Vagina (tissue), 2 donors: ENCODE results near the gene ESYT1. TPM values are rescaled to one million over a fixed set of nuclear protein-coding genes. Genes with fewer than 3 reads are reported as not detected.

Experiments
- DNase-seq, 2 donors: peaks; one replicate each; pipeline ENCODE4 v3.0.0-alpha.2; 2017; ENCODE audit errors: extremely low spot score in 2 of 2
- H3K27ac ChIP-seq: fragments of 200-600 bp; sonication (generic); one replicate; pipeline ENCODE4 v1.5.1; 2019
- H3K27me3 ChIP-seq: fragments of 200-600 bp; sonication (generic); one replicate; pipeline ENCODE4 v1.5.1; 2019
- H3K36me3 ChIP-seq, 2 donors: fragments of 200-600 bp; sonication (generic); one replicate each; pipeline ENCODE4 v1.5.1; 2017 to 2019
- H3K4me1 ChIP-seq: fragments of 200-600 bp; sonication (generic); one replicate; pipeline ENCODE4 v1.5.1; 2019
- H3K4me3 ChIP-seq, 2 donors: fragments of 200-600 bp; sonication (generic); 1 replicate in 1 of 2; 2 replicates in 1 of 2; pipeline ENCODE4 v1.5.1; 2016 to 2019
- H3K9me3 ChIP-seq: fragments of 200-600 bp; sonication (generic); one replicate; pipeline ENCODE4 v1.5.1; 2019
- POLR2A ChIP-seq, 2 donors: fragments of 450-650 bp; IDR thresholded peaks; one replicate each; pipeline ENCODE4 v1.6.1; 2017; ENCODE audit warnings: antibody characterized with exemption in 2 of 2, mild to moderate bottlenecking in 2 of 2, moderate library complexity in 2 of 2
- POLR2AphosphoS5 ChIP-seq, 2 donors: sonication (generic); formaldehyde crosslinking; IDR thresholded peaks; one replicate each; pipeline ENCODE4 v1.9.0; 2017; ENCODE audit warnings: antibody characterized with exemption in 2 of 2, mild to moderate bottlenecking in 2 of 2, low read depth in 1 of 2; ENCODE audit not compliant: insufficient read depth in 1 of 2
- intact Hi-C: fragments of 100-400 bp; cut with DNase I; formaldehyde crosslinking; loops from one replicate; pipeline ENCODE4 v1.15.1; 2023
- total RNA-seq: library from RNA; depleted of rRNA; stranded (reverse); fragments of >200 nt; gene quantifications from one replicate; pipeline ENCODE4 v1.2.3, GENCODE V29; 2016
- TF ChIP-seq, protein P1 (sequence below), 3 experiments: fragments of 450-650 bp in 2 of 3; fragments of 200-600 bp in 1 of 3; sonication (generic) in 1 of 3; IDR thresholded peaks; one replicate each; pipeline ENCODE4 v1.5.1; 2017 to 2019; ENCODE audit warnings: antibody characterized with exemption in 3 of 3, mild to moderate bottlenecking in 2 of 3, moderate library complexity in 2 of 3

The ESYT1 gene
- total RNA-seq, 1 donor from 2014 or later = 140 TPM

GRCh38 chr12:56084958-56085543 is 43.0 kb upstream of the ESYT1 start:
- Histone ChIP-seq H3K4me3 (no peak overlapping the region), H3K36me3 (no peaks in the 10 kb centered on the region), H3K4me1 (peaks cover 7% of the 10 kb centered on the region), H3K27me3 (no peaks in the 10 kb centered on the region), H3K27ac (no peak overlapping the region), H3K9me3 (no peaks in the 10 kb centered on the region)
- TF ChIP-seq POLR2AphosphoS5 (IDR thresholded peaks at IDR 0.05; ENCODE audit: insufficient read depth in 1 of 2, low read depth in 1 of 2) (no peak), POLR2A (IDR thresholded peaks at IDR 0.05) (no peak)
- TF ChIP-seq, protein P1, sequence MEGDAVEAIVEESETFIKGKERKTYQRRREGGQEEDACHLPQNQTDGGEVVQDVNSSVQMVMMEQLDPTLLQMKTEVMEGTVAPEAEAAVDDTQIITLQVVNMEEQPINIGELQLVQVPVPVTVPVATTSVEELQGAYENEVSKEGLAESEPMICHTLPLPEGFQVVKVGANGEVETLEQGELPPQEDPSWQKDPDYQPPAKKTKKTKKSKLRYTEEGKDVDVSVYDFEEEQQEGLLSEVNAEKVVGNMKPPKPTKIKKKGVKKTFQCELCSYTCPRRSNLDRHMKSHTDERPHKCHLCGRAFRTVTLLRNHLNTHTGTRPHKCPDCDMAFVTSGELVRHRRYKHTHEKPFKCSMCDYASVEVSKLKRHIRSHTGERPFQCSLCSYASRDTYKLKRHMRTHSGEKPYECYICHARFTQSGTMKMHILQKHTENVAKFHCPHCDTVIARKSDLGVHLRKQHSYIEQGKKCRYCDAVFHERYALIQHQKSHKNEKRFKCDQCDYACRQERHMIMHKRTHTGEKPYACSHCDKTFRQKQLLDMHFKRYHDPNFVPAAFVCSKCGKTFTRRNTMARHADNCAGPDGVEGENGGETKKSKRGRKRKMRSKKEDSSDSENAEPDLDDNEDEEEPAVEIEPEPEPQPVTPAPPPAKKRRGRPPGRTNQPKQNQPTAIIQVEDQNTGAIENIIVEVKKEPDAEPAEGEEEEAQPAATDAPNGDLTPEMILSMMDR (IDR thresholded peaks at IDR 0.05) = no peak
- intact Hi-C loops = no loop called here
- no peak for DNase-seq

- intact Hi-C loops = no loop called here
- H3K4me1 ChIP-seq = no peaks in the 10 kb centered on the region
- no peak overlapping the region for H3K4me3 ChIP-seq
- H3K27me3 ChIP-seq = no peaks in the 10 kb centered on the region
- H3K36me3 ChIP-seq = no peaks in the 10 kb centered on the region
- no peak for DNase-seq
- no peaks in the 10 kb centered on the region for H3K9me3 ChIP-seq
- no peak overlapping the region for H3K27ac ChIP-seq
- TF ChIP-seq POLR2AphosphoS5 (IDR thresholded peaks at IDR 0.05; ENCODE audit: insufficient read depth in 1 of 2, low read depth in 1 of 2) (peak in 1 of 2 donors; percentile 81), POLR2A (IDR thresholded peaks at IDR 0.05) (no peak)
These were observed 42.0 kb upstream of the ESYT1 start for GRCh38 chr12:56086096-56086495.

DNA sequence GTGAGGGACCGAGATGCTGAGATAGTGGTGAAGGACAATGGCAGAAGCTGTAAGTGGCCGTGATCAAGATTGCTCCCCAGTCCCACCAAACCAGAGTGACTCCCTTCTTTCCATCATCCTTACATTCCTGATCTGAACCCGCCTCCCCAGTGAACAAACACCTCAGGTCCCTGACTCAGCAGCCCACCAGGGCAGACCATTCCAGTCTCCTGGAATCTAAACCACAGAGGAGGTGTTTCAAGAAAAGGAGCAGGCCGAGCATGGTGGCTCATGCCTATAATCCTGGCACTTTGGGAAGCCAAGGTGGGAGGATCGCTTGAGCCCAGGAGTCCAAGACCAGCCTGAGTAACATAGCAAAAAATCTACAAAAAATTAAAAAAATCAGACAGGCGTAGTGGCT is 41.5 kb upstream of the ESYT1 start:
- no peak for DNase-seq
- Histone ChIP-seq H3K36me3 (no peaks in the 10 kb centered on the region), H3K4me3 (no peak overlapping the region), H3K27ac (no peak overlapping the region), H3K9me3 (no peaks in the 10 kb centered on the region), H3K4me1 (no peaks in the 10 kb centered on the region), H3K27me3 (no peaks in the 10 kb centered on the region)
- intact Hi-C loops = no loop called here
- no peak for TF ChIP-seq POLR2A (IDR thresholded peaks at IDR 0.05)
- TF ChIP-seq, protein P1 (IDR thresholded peaks at IDR 0.05) = no peak
- no peak for TF ChIP-seq POLR2AphosphoS5 (IDR thresholded peaks at IDR 0.05; ENCODE audit: insufficient read depth in 1 of 2, low read depth in 1 of 2)

- no peaks in the 10 kb centered on the region for H3K9me3 ChIP-seq
- TF ChIP-seq POLR2AphosphoS5 (IDR thresholded peaks at IDR 0.05; ENCODE audit: insufficient read depth in 1 of 2, low read depth in 1 of 2) (no peak), POLR2A (IDR thresholded peaks at IDR 0.05) (no peak)
- TF ChIP-seq, protein P1 (IDR thresholded peaks at IDR 0.05) = no peak
- DNase-seq = no peak
- H3K4me1 ChIP-seq = no peaks in the 10 kb centered on the region
- H3K4me3 ChIP-seq = no peak overlapping the region
- no peaks in the 10 kb centered on the region for H3K36me3 ChIP-seq
- intact Hi-C loops = no loop called here
- H3K27ac ChIP-seq = no peak overlapping the region
- no peaks in the 10 kb centered on the region for H3K27me3 ChIP-seq
These were observed 40.8 kb upstream of the ESYT1 start for GRCh38 chr12:56087220-56087619.

DNA sequence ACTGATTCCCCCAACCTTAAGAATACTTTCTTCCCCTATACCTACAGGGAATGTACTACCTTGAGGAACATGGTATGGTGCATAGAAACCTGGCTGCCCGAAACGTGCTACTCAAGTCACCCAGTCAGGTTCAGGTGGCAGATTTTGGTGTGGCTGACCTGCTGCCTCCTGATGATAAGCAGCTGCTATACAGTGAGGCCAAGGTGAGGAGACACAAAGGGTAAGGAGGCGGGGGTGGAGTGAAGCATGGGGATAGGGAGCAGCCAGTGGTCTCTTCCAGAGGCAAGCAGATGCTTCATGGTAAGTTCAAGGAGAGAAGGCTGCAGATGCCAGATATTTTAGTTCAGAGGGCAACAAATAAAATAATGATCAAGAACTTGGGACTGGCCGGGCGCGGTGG is 30.3 kb upstream of the ESYT1 start:
- no peak for DNase-seq
- H3K27me3 ChIP-seq = no peaks in the 10 kb centered on the region
- H3K27ac ChIP-seq = no peak overlapping the region
- no peak overlapping the region for H3K4me3 ChIP-seq
- peaks cover under 1% of the 10 kb centered on the region for H3K4me1 ChIP-seq
- TF ChIP-seq POLR2AphosphoS5 (IDR thresholded peaks at IDR 0.05; ENCODE audit: insufficient read depth in 1 of 2, low read depth in 1 of 2) = no peak
- TF ChIP-seq, protein P1 (IDR thresholded peaks at IDR 0.05) = no peak
- no peak for TF ChIP-seq POLR2A (IDR thresholded peaks at IDR 0.05)
- H3K9me3 ChIP-seq = no peaks in the 10 kb centered on the region
- intact Hi-C loops = no loop called here
- peaks cover 0 to 4% of the 10 kb centered on the region in 2 donors for H3K36me3 ChIP-seq
